ENCODE measurements around the gene GDPD5.

DNA sequence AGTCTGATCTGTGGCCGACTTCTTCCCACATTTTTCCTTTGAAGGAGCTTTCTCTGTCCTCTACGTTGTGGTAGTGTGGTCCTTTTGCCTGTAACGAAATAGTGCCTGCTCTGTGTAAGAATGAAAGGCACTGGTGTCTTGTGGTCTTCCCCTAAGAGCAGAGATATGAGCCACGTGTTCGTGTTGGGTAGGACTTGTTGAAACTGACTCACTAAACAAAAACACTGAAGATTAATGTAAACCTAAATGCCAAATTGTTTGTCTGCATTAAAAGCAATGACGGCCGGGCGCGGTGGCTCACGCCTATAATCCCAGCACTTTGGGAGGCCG is 136.5 kb downstream of the GDPD5 start:
- TF ChIP-seq, protein P1, sequence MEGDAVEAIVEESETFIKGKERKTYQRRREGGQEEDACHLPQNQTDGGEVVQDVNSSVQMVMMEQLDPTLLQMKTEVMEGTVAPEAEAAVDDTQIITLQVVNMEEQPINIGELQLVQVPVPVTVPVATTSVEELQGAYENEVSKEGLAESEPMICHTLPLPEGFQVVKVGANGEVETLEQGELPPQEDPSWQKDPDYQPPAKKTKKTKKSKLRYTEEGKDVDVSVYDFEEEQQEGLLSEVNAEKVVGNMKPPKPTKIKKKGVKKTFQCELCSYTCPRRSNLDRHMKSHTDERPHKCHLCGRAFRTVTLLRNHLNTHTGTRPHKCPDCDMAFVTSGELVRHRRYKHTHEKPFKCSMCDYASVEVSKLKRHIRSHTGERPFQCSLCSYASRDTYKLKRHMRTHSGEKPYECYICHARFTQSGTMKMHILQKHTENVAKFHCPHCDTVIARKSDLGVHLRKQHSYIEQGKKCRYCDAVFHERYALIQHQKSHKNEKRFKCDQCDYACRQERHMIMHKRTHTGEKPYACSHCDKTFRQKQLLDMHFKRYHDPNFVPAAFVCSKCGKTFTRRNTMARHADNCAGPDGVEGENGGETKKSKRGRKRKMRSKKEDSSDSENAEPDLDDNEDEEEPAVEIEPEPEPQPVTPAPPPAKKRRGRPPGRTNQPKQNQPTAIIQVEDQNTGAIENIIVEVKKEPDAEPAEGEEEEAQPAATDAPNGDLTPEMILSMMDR (IDR thresholded peaks at IDR 0.05; ENCODE audit: extremely low read depth in 1 of 2, insufficient read depth in 1 of 2, low read depth in 1 of 2, low read length in 2 of 2): no peak
- TF ChIP-seq EZH2 (IDR thresholded peaks at IDR 0.05; ENCODE audit: borderline replicate concordance, low read depth, low read length, severe bottlenecking): no peak

All from endothelial cell of umbilical vein (primary cell).